Measurements from ENCODE around the gene PRDX1. TPM values are rescaled to one million over a fixed set of nuclear protein-coding genes. Genes with fewer than 3 reads are reported as not detected.

The PRDX1 gene
- total and polyA plus RNA-seq, 2 of the 13 experiments (the other 11 are each of a cell fraction or from before 2014, with no cell fraction given): 761 to 1,898 TPM

- no peak for TF ChIP-seq BCL6 (CRISPR knock-in tag; IDR thresholded peaks at IDR 0.05)
- TF ChIP-seq HINFP (CRISPR knock-in tag; IDR thresholded peaks at IDR 0.05; ENCODE audit: low read depth): 0 out of 2 replicates have a peak, but pooled peaks have one; percentile 27
- no peak for TF ChIP-seq TP53 (CRISPR knock-in tag; conservative IDR thresholded peaks at IDR 0.05)
- 0 out of 2 replicates have a peak, but pooled peaks have one; percentile 56 for TF ChIP-seq EED (CRISPR knock-in tag; IDR thresholded peaks at IDR 0.05)
- TF ChIP-seq, protein P1, sequence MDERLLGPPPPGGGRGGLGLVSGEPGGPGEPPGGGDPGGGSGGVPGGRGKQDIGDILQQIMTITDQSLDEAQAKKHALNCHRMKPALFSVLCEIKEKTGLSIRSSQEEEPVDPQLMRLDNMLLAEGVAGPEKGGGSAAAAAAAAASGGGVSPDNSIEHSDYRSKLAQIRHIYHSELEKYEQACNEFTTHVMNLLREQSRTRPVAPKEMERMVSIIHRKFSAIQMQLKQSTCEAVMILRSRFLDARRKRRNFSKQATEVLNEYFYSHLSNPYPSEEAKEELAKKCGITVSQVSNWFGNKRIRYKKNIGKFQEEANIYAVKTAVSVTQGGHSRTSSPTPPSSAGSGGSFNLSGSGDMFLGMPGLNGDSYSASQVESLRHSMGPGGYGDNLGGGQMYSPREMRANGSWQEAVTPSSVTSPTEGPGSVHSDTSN (CRISPR knock-in tag; IDR thresholded peaks at IDR 0.05): peak; percentile 92
- no peak for TF ChIP-seq KAT2B (IDR thresholded peaks at IDR 0.05; ENCODE audit: borderline replicate concordance, low read depth, low read length)
- no peak for TF ChIP-seq HMG20B (CRISPR knock-in tag; conservative IDR thresholded peaks at IDR 0.05)
- TF ChIP-seq POGZ (CRISPR knock-in tag; IDR thresholded peaks at IDR 0.05): peak; percentile 90
- TF ChIP-seq ZNF160 (CRISPR knock-in tag; IDR thresholded peaks at IDR 0.05): no peak
- no peak for TF ChIP-seq AKNA (CRISPR knock-in tag; IDR thresholded peaks at IDR 0.05; ENCODE audit: borderline replicate concordance)
- TF ChIP-seq ZNF512B (CRISPR knock-in tag; IDR thresholded peaks at IDR 0.05; ENCODE audit: borderline replicate concordance): no peak
- peak; percentile 91; the same call in 1 of the 2 replicates for TF ChIP-seq FOXK1 (CRISPR knock-in tag; IDR thresholded peaks at IDR 0.05; ENCODE audit: borderline replicate concordance, low read depth)
- peak; percentile 24; the same call in 1 of the 2 replicates for TF ChIP-seq CHD4 (IDR thresholded peaks at IDR 0.05; ENCODE audit: borderline replicate concordance, low read length)
- 0 out of 2 replicates have a peak, but pooled peaks have one; percentile 42 for TF ChIP-seq ZBTB3 (CRISPR knock-in tag; IDR thresholded peaks at IDR 0.05; ENCODE audit: borderline replicate concordance, low read depth)
- peak; percentile 73; the same call in 1 of the 2 replicates for TF ChIP-seq HOXA5 (CRISPR knock-in tag; IDR thresholded peaks at IDR 0.05)
- TF ChIP-seq EP300 (IDR thresholded peaks at IDR 0.05; ENCODE audit: low read depth in 2 of 2, low read length in 2 of 2): no peak
- TF ChIP-seq EP300 (CRISPR knock-in tag; IDR thresholded peaks at IDR 0.05; ENCODE audit: borderline replicate concordance): no peak
- TF ChIP-seq SP2 (CRISPR knock-in tag; IDR thresholded peaks at IDR 0.05): peak; percentile 94
- no peak for TF ChIP-seq ZFP1 (CRISPR knock-in tag; IDR thresholded peaks at IDR 0.05)
Measured at GRCh38 chr1:45490626-45491486, 30.8 kb downstream of the PRDX1 start, which contains the start of gene TESK2 (continued).

Measured in HepG2 (cell line).